Endothelial cell of umbilical vein (primary cell): Measurements from ENCODE around the gene TNRC6B. TPM values are rescaled to one million over a fixed set of nuclear protein-coding genes. Genes with fewer than 3 reads are reported as not detected.

Source experiments
- BruUV-seq: library from RNA; stranded (reverse); fragments of 400-500 nt; replicated peaks from 2 replicates; lab custom pipeline; 2021; lab: Mats Ljungman, UMichigan
- CTCF ChIA-PET: fragments of 300-600, 350-600 bp; sonication (Branson Sonifier 250); formaldehyde crosslinking; loops from one replicate; lab custom pipeline; 2021; ENCODE audit warnings: antibody characterized with exemption, inconsistent platforms; lab: Charles Lee
- POLR2A ChIA-PET: fragments of 300-600, 350-600 bp; sonication (Branson Sonifier 250); formaldehyde crosslinking; loops from one replicate; lab custom pipeline; 2021; ENCODE audit warnings: antibody characterized with exemption, inconsistent platforms; lab: Charles Lee
- DNase-seq: peaks from one replicate; pipeline ENCODE4 v3.0.0-alpha.2; 2011; ENCODE audit warnings: low read depth, low spot score
- FAIRE-seq: peaks from 2 replicates; lab custom pipeline; 2011; peaks lifted over from hg19 to GRCh38; lab: Jason Lieb, UNC
- H2AFZ ChIP-seq: 2 replicates; pipeline ENCODE4 v1.6.0; 2012; ENCODE audit warnings: low read depth, low read length, control low read depth, inconsistent platforms
- H3K27ac ChIP-seq: 2 replicates; pipeline ENCODE4 v1.5.1; 2011; ENCODE audit warnings: low read depth, mild to moderate bottlenecking, control low read depth, low read length, moderate library complexity; ENCODE audit not compliant: insufficient read depth
- H3K27me3 ChIP-seq, 2 experiments: 2 replicates each; pipeline versions ENCODE4 v1.6.0 to v1.6.1; 2011; ENCODE audit warnings: low read length in 2 of 2, mixed read lengths in 1 of 2; ENCODE audit not compliant: control insufficient read depth in 2 of 2, insufficient read depth in 2 of 2
- H3K36me3 ChIP-seq, 2 experiments: 2 replicates in 1 of 2; 3 replicates in 1 of 2; pipeline ENCODE4 v1.5.1; 2011; ENCODE audit warnings: low read length in 2 of 2, mild to moderate bottlenecking in 1 of 2, moderate library complexity in 1 of 2; ENCODE audit not compliant: control insufficient read depth in 2 of 2, insufficient read depth in 2 of 2; ENCODE audit errors: extremely low read depth in 1 of 2
- H3K4me1 ChIP-seq: 3 replicates; pipeline ENCODE4 v1.5.1; 2011; ENCODE audit warnings: mild to moderate bottlenecking, low read length; ENCODE audit not compliant: control insufficient read depth, insufficient read depth; ENCODE audit errors: extremely low read depth
- H3K4me2 ChIP-seq: 2 replicates; pipeline ENCODE4 v1.6.1; 2011; ENCODE audit warnings: low read length, control low read depth, mixed read lengths; ENCODE audit not compliant: insufficient read depth
- H3K4me3 ChIP-seq, 3 experiments: fragments of 200-600 bp in 1 of 3; sonication (generic), shearing (Covaris generic) in 1 of 3; replicated peaks in 1 of 3; 2 replicates each; pipeline ENCODE4 v1.5.1; 2011 to 2016; ENCODE audit warnings: control low read depth in 3 of 3, low read length in 3 of 3, mild to moderate bottlenecking in 2 of 3, inconsistent platforms in 1 of 3, low read depth in 1 of 3, moderate library complexity in 1 of 3; ENCODE audit not compliant: insufficient read depth in 1 of 3
- H3K79me2 ChIP-seq: 2 replicates; pipeline ENCODE4 v1.6.0; 2012; ENCODE audit warnings: low read length, inconsistent platforms; ENCODE audit not compliant: control insufficient read depth, insufficient read depth
- H3K9ac ChIP-seq: replicated peaks from 2 replicates; pipeline ENCODE3; 2011; ENCODE audit warnings: low read length, control low read depth; ENCODE audit not compliant: insufficient read depth; ENCODE audit errors: extremely low read depth
- H3K9me1 ChIP-seq: replicated peaks from 3 replicates; pipeline ENCODE4 v1.6.0; 2011; ENCODE audit warnings: mild to moderate bottlenecking, low read length; ENCODE audit not compliant: control insufficient read depth, insufficient read depth; ENCODE audit errors: extremely low read depth
- H3K9me3 ChIP-seq: replicated peaks from 2 replicates; pipeline ENCODE4 v1.5.1; 2012; ENCODE audit warnings: low read length, inconsistent platforms; ENCODE audit not compliant: control insufficient read depth, insufficient read depth
- H4K20me1 ChIP-seq: replicated peaks from 2 replicates; pipeline ENCODE3; 2011; ENCODE audit warnings: mild to moderate bottlenecking, low read length; ENCODE audit not compliant: control insufficient read depth, insufficient read depth; ENCODE audit errors: extremely low read depth
- EZH2 ChIP-seq: IDR thresholded peaks from 2 replicates; pipeline ENCODE4 v1.6.1; 2012; ENCODE audit warnings: borderline replicate concordance, low read depth, mild to moderate bottlenecking, moderate library complexity, low read length, inconsistent platforms; ENCODE audit not compliant: severe bottlenecking
- FOS ChIP-seq: IDR thresholded peaks from 2 replicates; pipeline ENCODE4 v1.6.1; 2011; ENCODE audit warnings: mild to moderate bottlenecking, low read length, moderate library complexity, borderline replicate concordance; ENCODE audit not compliant: insufficient read depth
- GATA2 ChIP-seq: IDR thresholded peaks from 2 replicates; pipeline ENCODE4 v1.7.0; 2011; ENCODE audit warnings: low read depth, mild to moderate bottlenecking, moderate library complexity, mixed read lengths, low read length; ENCODE audit not compliant: insufficient read length, insufficient read depth
- JUN ChIP-seq: IDR thresholded peaks from 2 replicates; pipeline ENCODE4 v1.6.1; 2011; ENCODE audit warnings: borderline replicate concordance, low read depth; ENCODE audit not compliant: insufficient read length, insufficient read depth
- MYC ChIP-seq: IDR thresholded peaks from one replicate; pipeline ENCODE4 v1.6.1; 2011; ENCODE audit warnings: mild to moderate bottlenecking, low read depth, low read length
- POLR2A ChIP-seq: IDR thresholded peaks from 2 replicates; pipeline ENCODE4 v1.6.1; 2012; ENCODE audit warnings: low read depth, mild to moderate bottlenecking, control low read depth, low read length
- POLR2AphosphoS5 ChIP-seq: IDR thresholded peaks from 2 replicates; pipeline ENCODE4 v1.6.1; 2012; ENCODE audit warnings: low read depth, mild to moderate bottlenecking, control low read depth, low read length, moderate library complexity; ENCODE audit not compliant: insufficient read depth
- dilution Hi-C: fragments of 300-500 bp; cut with MboI; formaldehyde crosslinking; loops from one replicate; pipeline ENCODE4 v1.15.0; 2019; ENCODE audit warnings: low sequenced_read_pairs; ENCODE audit not compliant: extremely low pct_ligation_motif_present
- intact Hi-C: fragments of 100-400 bp; cut with micrococcal nuclease; formaldehyde crosslinking; loops from one replicate; pipeline ENCODE4 v1.10.0; 2022
- polyA plus RNA-seq, 4 experiments: library from polyadenylated mRNA; depleted of rRNA in 3 of 4; stranded (reverse) in 3 of 4; unstranded in 1 of 4; fragments of >200 nt; gene quantifications; 2 replicates each; pipeline versions ENCODE4 v1.2.1 to v1.2.3, GENCODE V29; 2011 to 2012; ENCODE audit warnings: missing spikeins in 1 of 4
- total RNA-seq: library from RNA; stranded (reverse); gene quantifications from 2 replicates; pipeline ENCODE4 v1.2.3, GENCODE V29; 2021
- TF ChIP-seq, protein P1 (sequence below): IDR thresholded peaks from 2 replicates; pipeline ENCODE4 v1.6.1; 2011; ENCODE audit not compliant: insufficient read depth, insufficient read length
- TF ChIP-seq, protein P2 (sequence below), 2 donors: IDR thresholded peaks; 1 replicate in 1 of 2; 2 replicates in 1 of 2; pipeline ENCODE4 v1.5.1; 2011; ENCODE audit warnings: low read length in 2 of 2, mild to moderate bottlenecking in 2 of 2, moderate library complexity in 2 of 2, control low read depth in 1 of 2, inconsistent platforms in 1 of 2, low read depth in 1 of 2; ENCODE audit not compliant: insufficient read depth in 1 of 2; ENCODE audit errors: extremely low read depth in 1 of 2

Gene TNRC6B
- total and polyA plus RNA-seq, 2 donors (not counting 3 experiments of a cell fraction or from before 2014, with no cell fraction given) = 10.6 to 37.2 TPM

DNA sequence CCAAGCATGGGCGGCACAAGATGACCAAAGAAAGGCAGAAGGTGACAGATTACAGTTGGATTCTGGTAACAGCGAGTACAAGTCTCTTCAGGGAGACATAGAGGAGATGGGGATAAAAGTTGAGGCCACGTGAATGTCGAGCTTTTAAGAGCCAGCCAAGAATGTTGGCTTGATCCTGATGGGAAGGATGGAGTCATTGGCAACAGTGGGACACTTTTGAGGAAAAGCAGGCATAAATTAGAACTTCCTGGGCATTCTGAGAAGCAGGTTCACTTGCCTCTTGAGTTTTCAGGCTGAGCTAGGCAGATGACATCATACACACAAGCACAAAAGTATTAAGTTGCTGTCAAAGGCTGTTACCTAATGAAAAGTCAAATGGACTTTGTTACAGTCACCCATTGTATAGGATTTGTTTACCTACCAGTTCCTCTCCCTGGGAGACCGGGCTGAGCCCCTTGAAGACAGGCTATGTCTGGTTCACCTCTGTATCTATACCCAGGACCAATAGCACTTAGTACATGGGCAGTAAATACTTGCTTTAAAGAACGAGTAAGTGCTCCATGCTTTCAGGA, 41.1 kb downstream of the TNRC6B start:
- CTCF ChIA-PET = no interaction called here
- no peaks in the 10 kb centered on the region for H3K9me1 ChIP-seq
- FAIRE-seq (no peak), DNase-seq (no peak)
- H4K20me1 ChIP-seq = no peaks in the 10 kb centered on the region
- H2AFZ ChIP-seq = no peak overlapping the region
- H3K79me2 ChIP-seq = peaks cover 43% of the 10 kb centered on the region
- dilution Hi-C loops (no loop called here), intact Hi-C loops (no loop called here)
- TF ChIP-seq EZH2 = no peak
- TF ChIP-seq, protein P1, sequence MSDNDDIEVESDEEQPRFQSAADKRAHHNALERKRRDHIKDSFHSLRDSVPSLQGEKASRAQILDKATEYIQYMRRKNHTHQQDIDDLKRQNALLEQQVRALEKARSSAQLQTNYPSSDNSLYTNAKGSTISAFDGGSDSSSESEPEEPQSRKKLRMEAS = no peak
- TF ChIP-seq GATA2 = no peak
- TF ChIP-seq POLR2AphosphoS5 = no peak
- TF ChIP-seq JUN = no peak
- no peak for TF ChIP-seq POLR2A
- TF ChIP-seq, protein P2, sequence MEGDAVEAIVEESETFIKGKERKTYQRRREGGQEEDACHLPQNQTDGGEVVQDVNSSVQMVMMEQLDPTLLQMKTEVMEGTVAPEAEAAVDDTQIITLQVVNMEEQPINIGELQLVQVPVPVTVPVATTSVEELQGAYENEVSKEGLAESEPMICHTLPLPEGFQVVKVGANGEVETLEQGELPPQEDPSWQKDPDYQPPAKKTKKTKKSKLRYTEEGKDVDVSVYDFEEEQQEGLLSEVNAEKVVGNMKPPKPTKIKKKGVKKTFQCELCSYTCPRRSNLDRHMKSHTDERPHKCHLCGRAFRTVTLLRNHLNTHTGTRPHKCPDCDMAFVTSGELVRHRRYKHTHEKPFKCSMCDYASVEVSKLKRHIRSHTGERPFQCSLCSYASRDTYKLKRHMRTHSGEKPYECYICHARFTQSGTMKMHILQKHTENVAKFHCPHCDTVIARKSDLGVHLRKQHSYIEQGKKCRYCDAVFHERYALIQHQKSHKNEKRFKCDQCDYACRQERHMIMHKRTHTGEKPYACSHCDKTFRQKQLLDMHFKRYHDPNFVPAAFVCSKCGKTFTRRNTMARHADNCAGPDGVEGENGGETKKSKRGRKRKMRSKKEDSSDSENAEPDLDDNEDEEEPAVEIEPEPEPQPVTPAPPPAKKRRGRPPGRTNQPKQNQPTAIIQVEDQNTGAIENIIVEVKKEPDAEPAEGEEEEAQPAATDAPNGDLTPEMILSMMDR (IDR thresholded peaks at IDR 0.05; ENCODE audit: extremely low read depth in 1 of 2, insufficient read depth in 1 of 2, low read depth in 1 of 2, low read length in 2 of 2) = no peak
- TF ChIP-seq MYC = no peak
- no peak for TF ChIP-seq FOS
- H3K27me3 ChIP-seq = no peaks in the 10 kb centered on the region
- peaks cover 24% of the 10 kb centered on the region for H3K4me1 ChIP-seq
- H3K4me3 ChIP-seq = no peak overlapping the region
- POLR2A ChIA-PET = no interaction called here
- no peak overlapping the region for H3K9ac ChIP-seq
- H3K9me3 ChIP-seq = no peaks in the 10 kb centered on the region
- no peak overlapping the region for H3K4me2 ChIP-seq
- no peak overlapping the region for H3K27ac ChIP-seq
- BruUV-seq = no TSS peak
- H3K36me3 ChIP-seq = no peaks in the 10 kb centered on the region
